K562 (cell line): ENCODE measurements around the gene PTCH1. TPM values are rescaled to one million over a fixed set of nuclear protein-coding genes. Genes with fewer than 3 reads are reported as not detected.

Source experiments
- CHCHD3 ChIP-seq: fragments of 250-450 bp; sonication (Bioruptor Pico); IDR thresholded peaks from 2 replicates; pipeline ENCODE4 v2.1.2; 2022; ENCODE audit warnings: mild to moderate bottlenecking
- EZH2 ChIP-seq: IDR thresholded peaks from 2 replicates; pipeline ENCODE4 v1.6.1; 2012; ENCODE audit warnings: low read depth, mild to moderate bottlenecking, inconsistent platforms, low read length, borderline replicate concordance
- HMGN3 ChIP-seq: IDR thresholded peaks from 2 replicates; pipeline ENCODE4 v1.6.1; 2011; ENCODE audit warnings: borderline replicate concordance, low read depth, mild to moderate bottlenecking, mixed read lengths, low read length; ENCODE audit not compliant: insufficient read length; ENCODE audit errors: extremely low read depth
- HNRNPUL1 ChIP-seq: fragments of 200-400 bp; formaldehyde crosslinking; IDR thresholded peaks from 2 replicates; pipeline ENCODE4 v1.6.1; 2017; ENCODE audit warnings: low read length
- MYBL2 ChIP-seq, 2 experiments: fragments of 450-650 bp in 1 of 2; sonication (generic) in 1 of 2; formaldehyde crosslinking in 1 of 2; IDR thresholded peaks; 2 replicates each; pipeline versions ENCODE4 v1.6.1 to v1.8.1; 2017 to 2022; ENCODE audit warnings: borderline replicate concordance in 1 of 2, inconsistent platforms in 1 of 2, low read depth in 1 of 2, mild to moderate bottlenecking in 1 of 2, missing genetic modification reagents in 1 of 2, moderate library complexity in 1 of 2
- NBN ChIP-seq: fragments of 450-650 bp; IDR thresholded peaks from 2 replicates; pipeline ENCODE4 v1.6.1; 2016; ENCODE audit warnings: low read depth, mild to moderate bottlenecking
- NFRKB ChIP-seq: fragments of 450-650 bp; IDR thresholded peaks from 2 replicates; pipeline ENCODE4 v1.6.1; 2016; ENCODE audit warnings: low read depth
- RUNX1 ChIP-seq: sonication (generic); IDR thresholded peaks from 2 replicates; pipeline ENCODE4 v1.6.1; 2016; ENCODE audit warnings: antibody characterized with exemption, low read depth
- TEAD2 ChIP-seq: fragments of 450-650 bp; IDR thresholded peaks from 2 replicates; pipeline ENCODE4 v1.6.1; 2016; ENCODE audit warnings: missing genetic modification characterization, control low read depth, missing compliant biosample characterization
- ZNF232 ChIP-seq: sonication (generic); formaldehyde crosslinking; IDR thresholded peaks from 2 replicates; pipeline ENCODE4 v1.8.0; 2022; ENCODE audit warnings: mild to moderate bottlenecking, missing genetic modification reagents
- ZNF785 ChIP-seq: fragments of 250-450 bp; sonication (Bioruptor Pico); IDR thresholded peaks from 2 replicates; pipeline ENCODE4 v1.4.0; 2020; ENCODE audit warnings: mild to moderate bottlenecking
- ZNF79 ChIP-seq: fragments of 250-450 bp; sonication (Bioruptor Pico); IDR thresholded peaks from 2 replicates; pipeline ENCODE4 v1.4.0; 2020; ENCODE audit warnings: low read depth, mild to moderate bottlenecking, moderate library complexity
- polyA plus RNA-seq, 8 experiments: library from polyadenylated mRNA; depleted of rRNA in 4 of 8; stranded (reverse) in 5 of 8; unstranded in 3 of 8; fragments of >200 nt; fragmentation: Nextera tagmentation in 2 of 8; fragmentation: Illumina TruSeq in 1 of 8; extraction: Ambion mirVana in 2 of 8; extraction: Trizol in 1 of 8; gene quantifications; 2 replicates each; pipeline versions ENCODE4 v1.2.1 to v1.2.3, GENCODE V29; 2011 to 2014; ENCODE audit warnings: inconsistent platforms in 1 of 8, missing spikeins in 1 of 8
- total RNA-seq, 7 experiments: library from RNA; depleted of rRNA in 6 of 7; stranded (reverse); fragments of >200 nt in 6 of 7; fragmentation: Illumina TruSeq in 2 of 7; extraction: Trizol in 2 of 7; gene quantifications; 2 replicates each; pipeline versions ENCODE4 v1.2.1 to v1.2.3, GENCODE V29; 2011 to 2021; ENCODE audit warnings: low replicate concordance in 1 of 7
- TF ChIP-seq, protein P1 (sequence below): fragments of 250-450 bp; sonication (Bioruptor Pico); IDR thresholded peaks from 2 replicates; pipeline ENCODE4 v1.4.0; 2020
- TF ChIP-seq, protein P2 (sequence below): fragments of 250-450 bp; sonication (Bioruptor Pico); IDR thresholded peaks from 2 replicates; pipeline ENCODE4 v1.4.0; 2020
- TF ChIP-seq, protein P3 (sequence below): IDR thresholded peaks from 2 replicates; pipeline ENCODE4 v1.6.1; 2012; ENCODE audit warnings: low read depth, low read length, improper control_type of control experiment, borderline replicate concordance
- TF ChIP-seq, protein P4 (sequence below), 3 experiments: IDR thresholded peaks in 2 of 3; conservative IDR thresholded peaks in 1 of 3; 2 replicates each; pipeline ENCODE4 v1.5.1; 2011 to 2012; ENCODE audit warnings: low read length in 3 of 3, mild to moderate bottlenecking in 3 of 3, control low read depth in 2 of 3, improper control_type of control experiment in 1 of 3, inconsistent platforms in 1 of 3, low read depth in 1 of 3, mixed read lengths in 1 of 3, moderate library complexity in 1 of 3; ENCODE audit not compliant: insufficient read depth in 2 of 3

PTCH1 gene
- total and polyA plus RNA-seq, 9 of the 15 experiments (the other 6 are each of a cell fraction or from before 2014, with no cell fraction given): 0.70 to 9.9 (median 3.8) TPM

DNA sequence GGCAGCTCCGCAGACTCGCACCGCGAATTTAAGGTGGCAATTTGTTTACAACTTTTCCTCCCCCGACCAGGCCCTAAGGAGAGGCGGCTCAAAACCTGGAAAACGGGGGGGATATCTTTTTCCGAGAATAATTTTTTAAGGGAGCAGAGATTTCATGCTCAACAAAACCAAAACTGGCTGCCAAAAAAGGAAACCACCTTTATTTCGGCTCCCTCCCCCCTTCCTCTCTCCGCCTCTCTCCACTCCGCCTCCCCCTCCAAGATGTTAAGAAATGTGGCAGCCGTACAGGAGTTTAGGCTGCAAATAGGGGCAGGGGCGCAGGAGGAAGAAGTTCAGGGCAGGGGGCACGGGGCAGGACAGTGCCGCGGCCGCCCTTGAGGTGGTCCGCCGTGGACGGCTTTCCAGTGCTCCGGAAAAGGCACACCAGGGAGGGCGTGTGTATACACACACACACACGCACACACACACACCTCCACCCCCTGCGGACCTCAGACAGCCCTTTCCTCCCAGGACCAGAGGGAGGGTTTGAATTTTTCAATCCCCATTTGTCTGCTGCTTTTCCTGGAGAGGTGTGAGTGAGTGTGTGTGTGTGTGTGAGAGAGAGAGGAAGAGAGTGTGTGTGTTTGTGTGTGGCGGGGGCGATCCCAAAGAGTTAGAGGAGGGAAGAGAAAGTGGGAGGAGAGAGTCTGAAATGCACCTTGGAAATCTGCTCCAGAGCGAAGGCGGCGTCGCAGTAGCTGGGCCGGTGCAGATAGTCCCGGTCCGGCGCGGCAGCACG is 9.1 kb downstream of the PTCH1 start (continued):
- no peak for TF ChIP-seq EZH2
- no peak for TF ChIP-seq ZNF232
- TF ChIP-seq NFRKB: no peak
- TF ChIP-seq CHCHD3 (CRISPR knock-in tag): no peak
- TF ChIP-seq, protein P1, sequence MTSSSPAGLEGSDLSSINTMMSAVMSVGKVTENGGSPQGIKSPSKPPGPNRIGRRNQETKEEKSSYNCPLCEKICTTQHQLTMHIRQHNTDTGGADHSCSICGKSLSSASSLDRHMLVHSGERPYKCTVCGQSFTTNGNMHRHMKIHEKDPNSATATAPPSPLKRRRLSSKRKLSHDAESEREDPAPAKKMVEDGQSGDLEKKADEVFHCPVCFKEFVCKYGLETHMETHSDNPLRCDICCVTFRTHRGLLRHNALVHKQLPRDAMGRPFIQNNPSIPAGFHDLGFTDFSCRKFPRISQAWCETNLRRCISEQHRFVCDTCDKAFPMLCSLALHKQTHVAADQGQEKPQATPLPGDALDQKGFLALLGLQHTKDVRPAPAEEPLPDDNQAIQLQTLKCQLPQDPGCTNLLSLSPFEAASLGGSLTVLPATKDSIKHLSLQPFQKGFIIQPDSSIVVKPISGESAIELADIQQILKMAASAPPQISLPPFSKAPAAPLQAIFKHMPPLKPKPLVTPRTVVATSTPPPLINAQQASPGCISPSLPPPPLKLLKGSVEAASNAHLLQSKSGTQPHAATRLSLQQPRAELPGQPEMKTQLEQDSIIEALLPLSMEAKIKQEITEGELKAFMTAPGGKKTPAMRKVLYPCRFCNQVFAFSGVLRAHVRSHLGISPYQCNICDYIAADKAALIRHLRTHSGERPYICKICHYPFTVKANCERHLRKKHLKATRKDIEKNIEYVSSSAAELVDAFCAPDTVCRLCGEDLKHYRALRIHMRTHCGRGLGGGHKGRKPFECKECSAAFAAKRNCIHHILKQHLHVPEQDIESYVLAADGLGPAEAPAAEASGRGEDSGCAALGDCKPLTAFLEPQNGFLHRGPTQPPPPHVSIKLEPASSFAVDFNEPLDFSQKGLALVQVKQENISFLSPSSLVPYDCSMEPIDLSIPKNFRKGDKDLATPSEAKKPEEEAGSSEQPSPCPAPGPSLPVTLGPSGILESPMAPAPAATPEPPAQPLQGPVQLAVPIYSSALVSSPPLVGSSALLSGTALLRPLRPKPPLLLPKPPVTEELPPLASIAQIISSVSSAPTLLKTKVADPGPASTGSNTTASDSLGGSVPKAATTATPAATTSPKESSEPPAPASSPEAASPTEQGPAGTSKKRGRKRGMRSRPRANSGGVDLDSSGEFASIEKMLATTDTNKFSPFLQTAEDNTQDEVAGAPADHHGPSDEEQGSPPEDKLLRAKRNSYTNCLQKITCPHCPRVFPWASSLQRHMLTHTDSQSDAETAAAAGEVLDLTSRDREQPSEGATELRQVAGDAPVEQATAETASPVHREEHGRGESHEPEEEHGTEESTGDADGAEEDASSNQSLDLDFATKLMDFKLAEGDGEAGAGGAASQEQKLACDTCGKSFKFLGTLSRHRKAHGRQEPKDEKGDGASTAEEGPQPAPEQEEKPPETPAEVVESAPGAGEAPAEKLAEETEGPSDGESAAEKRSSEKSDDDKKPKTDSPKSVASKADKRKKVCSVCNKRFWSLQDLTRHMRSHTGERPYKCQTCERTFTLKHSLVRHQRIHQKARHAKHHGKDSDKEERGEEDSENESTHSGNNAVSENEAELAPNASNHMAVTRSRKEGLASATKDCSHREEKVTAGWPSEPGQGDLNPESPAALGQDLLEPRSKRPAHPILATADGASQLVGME (CRISPR knock-in tag): no peak
- no peak for TF ChIP-seq ZNF79
- no peak for TF ChIP-seq MYBL2 (IDR thresholded peaks at IDR 0.05; ENCODE audit: low read depth)
- TF ChIP-seq MYBL2 (CRISPR knock-in tag; IDR thresholded peaks at IDR 0.05; ENCODE audit: borderline replicate concordance): no peak
- TF ChIP-seq TEAD2 (tag): no peak
- TF ChIP-seq HNRNPUL1: no peak
- TF ChIP-seq, protein P2, sequence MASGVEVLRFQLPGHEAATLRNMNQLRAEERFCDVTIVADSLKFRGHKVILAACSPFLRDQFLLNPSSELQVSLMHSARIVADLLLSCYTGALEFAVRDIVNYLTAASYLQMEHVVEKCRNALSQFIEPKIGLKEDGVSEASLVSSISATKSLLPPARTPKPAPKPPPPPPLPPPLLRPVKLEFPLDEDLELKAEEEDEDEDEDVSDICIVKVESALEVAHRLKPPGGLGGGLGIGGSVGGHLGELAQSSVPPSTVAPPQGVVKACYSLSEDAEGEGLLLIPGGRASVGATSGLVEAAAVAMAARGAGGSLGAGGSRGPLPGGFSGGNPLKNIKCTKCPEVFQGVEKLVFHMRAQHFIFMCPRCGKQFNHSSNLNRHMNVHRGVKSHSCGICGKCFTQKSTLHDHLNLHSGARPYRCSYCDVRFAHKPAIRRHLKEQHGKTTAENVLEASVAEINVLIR (CRISPR knock-in tag): no peak
- TF ChIP-seq HMGN3: peak; percentile 6
- TF ChIP-seq NBN: peak; percentile 62
- TF ChIP-seq RUNX1: no peak
- TF ChIP-seq, protein P3, sequence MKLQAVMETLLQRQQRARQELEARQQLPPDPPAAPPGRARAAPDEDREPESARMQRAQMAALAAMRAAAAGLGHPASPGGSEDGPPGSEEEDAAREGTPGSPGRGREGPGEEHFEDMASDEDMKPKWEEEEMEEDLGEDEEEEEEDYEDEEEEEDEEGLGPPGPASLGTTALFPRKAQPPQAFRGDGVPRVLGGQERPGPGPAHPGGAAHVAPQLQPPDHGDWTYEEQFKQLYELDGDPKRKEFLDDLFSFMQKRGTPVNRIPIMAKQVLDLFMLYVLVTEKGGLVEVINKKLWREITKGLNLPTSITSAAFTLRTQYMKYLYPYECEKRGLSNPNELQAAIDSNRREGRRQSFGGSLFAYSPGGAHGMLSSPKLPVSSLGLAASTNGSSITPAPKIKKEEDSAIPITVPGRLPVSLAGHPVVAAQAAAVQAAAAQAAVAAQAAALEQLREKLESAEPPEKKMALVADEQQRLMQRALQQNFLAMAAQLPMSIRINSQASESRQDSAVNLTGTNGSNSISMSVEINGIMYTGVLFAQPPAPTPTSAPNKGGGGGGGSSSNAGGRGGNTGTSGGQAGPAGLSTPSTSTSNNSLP: no peak
- TF ChIP-seq, protein P4, sequence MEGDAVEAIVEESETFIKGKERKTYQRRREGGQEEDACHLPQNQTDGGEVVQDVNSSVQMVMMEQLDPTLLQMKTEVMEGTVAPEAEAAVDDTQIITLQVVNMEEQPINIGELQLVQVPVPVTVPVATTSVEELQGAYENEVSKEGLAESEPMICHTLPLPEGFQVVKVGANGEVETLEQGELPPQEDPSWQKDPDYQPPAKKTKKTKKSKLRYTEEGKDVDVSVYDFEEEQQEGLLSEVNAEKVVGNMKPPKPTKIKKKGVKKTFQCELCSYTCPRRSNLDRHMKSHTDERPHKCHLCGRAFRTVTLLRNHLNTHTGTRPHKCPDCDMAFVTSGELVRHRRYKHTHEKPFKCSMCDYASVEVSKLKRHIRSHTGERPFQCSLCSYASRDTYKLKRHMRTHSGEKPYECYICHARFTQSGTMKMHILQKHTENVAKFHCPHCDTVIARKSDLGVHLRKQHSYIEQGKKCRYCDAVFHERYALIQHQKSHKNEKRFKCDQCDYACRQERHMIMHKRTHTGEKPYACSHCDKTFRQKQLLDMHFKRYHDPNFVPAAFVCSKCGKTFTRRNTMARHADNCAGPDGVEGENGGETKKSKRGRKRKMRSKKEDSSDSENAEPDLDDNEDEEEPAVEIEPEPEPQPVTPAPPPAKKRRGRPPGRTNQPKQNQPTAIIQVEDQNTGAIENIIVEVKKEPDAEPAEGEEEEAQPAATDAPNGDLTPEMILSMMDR (IDR thresholded peaks at IDR 0.05 in 2 of 3, conservative IDR thresholded peaks at IDR 0.05 in 1 of 3; ENCODE audit: insufficient read depth in 2 of 3, low read depth in 1 of 3, low read length in 3 of 3): no peak
- no peak for TF ChIP-seq ZNF785 (CRISPR knock-in tag)
